ENCODE results near the gene TSSK6.

The TSSK6 gene

GRCh38 chr19:19544954-19545591 lies 29.7 kb upstream of the TSSK6 start:
- no peak for DNase-seq (ENCODE audit: low read depth in 2 of 2)

DNA sequence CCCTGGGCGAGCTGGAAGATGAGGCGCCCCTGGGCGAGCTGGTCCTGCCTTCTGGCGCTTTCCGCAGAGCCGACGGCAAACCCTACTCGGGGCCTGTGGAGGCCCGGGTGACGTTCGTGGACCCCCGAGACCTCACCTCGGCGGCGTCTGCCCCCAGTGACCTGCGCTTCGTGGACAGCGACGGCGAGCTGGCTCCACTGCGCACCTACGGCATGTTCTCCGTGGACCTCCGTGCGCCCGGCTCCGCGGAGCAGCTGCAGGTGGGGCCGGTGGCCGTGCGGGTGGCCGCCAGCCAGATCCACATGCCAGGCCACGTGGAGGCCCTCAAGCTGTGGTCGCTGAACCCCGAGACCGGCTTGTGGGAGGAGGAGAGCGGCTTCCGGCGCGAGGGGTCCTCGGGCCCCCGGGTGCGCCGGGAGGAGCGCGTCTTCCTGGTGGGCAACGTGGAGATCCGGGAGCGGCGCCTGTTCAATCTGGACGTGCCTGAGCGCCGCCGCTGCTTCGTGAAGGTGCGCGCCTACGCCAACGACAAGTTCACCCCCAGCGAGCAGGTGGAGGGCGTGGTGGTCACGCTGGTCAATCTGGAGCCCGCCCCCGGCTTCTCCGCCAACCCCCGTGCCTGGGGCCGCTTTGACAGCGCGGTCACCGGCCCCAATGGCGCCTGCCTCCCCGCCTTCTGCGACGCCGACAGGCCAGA lies 29.1 kb upstream of the TSSK6 start:
- DNase-seq (ENCODE audit: low read depth in 2 of 2): no peak

DNA sequence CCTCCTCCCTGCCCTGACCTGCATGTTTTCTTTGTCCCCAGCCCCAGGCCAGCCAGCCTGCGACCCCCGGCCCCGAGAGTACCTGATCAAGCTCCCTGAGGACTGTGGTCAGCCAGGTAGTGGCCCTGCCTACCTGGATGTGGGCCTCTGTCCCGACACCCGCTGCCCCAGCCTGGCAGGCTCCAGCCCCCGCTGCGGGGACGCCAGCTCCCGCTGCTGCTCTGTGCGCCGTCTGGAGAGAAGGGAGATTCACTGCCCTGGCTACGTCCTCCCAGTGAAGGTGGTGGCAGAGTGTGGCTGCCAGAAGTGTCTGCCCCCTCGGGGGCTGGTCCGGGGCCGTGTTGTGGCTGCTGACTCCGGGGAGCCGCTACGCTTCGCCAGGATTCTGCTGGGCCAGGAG lies 28.3 kb upstream of the TSSK6 start:
- no peak for DNase-seq (ENCODE audit: low read depth in 2 of 2)

- no peak for DNase-seq (ENCODE audit: low read depth in 2 of 2)
These were observed 27.8 kb upstream of the TSSK6 start for GRCh38 chr19:19543101-19543500.

GRCh38 chr19:19542507-19542906 lies 27.2 kb upstream of the TSSK6 start:
- DNase-seq (ENCODE audit: low read depth in 2 of 2): no peak

DNA sequence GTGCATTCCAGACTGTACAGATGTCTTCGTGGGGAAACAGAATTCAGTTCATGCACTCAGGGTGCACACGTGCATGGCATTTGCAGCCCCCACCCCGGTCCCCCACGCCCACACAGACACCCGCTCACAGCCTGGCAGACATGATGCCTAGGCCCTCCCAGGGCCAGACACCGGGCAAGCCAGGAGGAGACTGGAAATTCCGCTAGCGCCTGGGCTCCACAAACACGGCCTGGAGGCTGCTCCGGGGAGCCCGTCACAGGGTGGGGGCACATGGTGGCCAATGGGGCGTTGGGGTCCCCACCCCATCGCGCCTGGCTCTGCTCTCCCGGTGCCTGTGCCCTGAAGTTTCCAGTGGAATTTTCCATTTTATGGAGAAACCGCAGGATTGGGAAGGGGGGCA lies 26.3 kb upstream of the TSSK6 start:
- no peak for DNase-seq (ENCODE audit: low read depth in 2 of 2)

DNA sequence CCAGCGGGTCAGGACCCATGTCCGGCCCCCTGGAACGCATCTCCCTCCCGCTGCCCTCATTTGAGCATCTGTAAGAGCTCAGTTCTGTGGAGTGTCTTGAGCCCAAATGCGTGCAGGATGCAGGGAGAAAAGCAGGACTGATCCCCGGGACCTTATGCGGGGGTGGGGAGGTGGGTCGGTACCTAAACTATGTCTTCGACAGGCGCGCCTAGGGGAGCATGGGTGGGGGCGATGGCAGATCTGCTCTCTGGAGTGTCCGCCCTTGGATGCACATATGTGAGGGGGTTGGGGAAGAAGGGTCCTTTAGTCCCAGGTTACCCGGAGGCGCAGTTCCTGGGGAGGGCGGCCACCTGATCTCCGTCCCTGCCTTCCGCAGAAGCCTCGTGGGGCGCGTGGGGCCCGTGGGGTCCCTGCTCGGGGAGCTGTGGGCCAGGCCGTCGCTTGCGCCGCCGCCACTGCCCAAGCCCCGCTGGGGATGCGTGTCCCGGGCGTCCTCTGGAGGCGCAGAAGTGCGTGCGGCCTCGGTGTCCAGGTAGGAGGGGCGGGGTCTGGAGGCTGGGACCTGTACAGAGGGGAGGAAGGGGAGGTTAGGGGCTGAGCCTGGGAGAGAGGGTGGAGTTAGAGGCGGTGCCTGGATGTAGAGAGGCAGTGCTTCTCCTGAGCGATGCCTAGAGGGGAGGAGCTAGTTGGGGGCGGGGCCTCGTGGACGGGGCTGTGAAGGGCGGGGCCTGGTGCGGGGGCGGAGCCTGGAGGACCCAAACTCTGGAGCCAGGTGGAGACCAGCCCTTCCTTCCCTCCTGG lies 25.6 kb upstream of the TSSK6 start:
- DNase-seq (ENCODE audit: low read depth in 2 of 2): no peak

DNA sequence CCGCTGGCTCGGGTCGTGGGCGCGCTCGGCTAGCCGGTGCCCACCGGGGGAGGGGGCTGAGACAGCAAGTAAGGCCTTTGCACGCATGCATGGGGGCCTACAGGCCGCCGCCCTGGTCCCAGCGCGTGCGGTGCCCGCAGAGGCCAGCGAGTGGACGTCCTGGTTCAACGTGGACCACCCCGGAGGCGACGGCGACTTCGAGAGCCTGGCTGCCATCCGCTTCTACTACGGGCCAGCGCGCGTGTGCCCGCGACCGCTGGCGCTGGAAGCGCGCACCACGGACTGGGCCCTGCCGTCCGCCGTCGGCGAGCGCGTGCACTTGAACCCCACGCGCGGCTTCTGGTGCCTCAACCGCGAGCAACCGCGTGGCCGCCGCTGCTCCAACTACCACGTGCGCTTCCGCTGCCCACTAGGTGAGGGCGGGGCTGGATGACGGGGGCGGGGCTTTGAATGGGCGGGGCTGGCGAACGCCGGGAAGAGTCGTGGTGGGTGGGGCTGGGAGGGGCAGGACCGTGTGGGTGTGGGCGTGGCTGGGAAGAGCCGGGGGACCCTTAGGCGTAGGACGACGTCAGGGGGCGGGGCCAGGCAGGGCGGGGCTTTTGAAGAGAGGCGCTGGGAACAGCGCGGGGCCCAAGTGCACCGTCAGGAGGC lies 24.8 kb upstream of the TSSK6 start:
- peak; percentile 29 to 35 for DNase-seq (ENCODE audit: low read depth in 2 of 2)

DNA sequence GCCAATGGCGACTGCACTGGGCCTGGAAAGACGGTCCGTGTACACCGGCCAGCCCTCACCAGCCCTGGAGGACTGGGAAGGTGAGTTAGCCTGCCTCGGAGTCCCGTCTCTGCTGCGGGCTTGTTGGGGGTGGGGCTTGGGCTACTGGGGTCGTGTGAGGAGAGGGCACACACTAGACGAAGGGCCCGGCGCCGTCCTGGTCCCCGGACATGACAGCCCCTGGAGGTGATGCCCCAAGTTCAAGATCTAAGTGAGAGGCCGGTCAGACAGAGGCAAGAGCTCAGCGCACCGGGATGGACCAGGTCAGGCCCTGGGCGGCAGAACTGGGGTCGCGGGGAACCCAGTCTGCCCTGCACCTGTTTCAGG lies 24.3 kb upstream of the TSSK6 start:
- DNase-seq (ENCODE audit: low read depth in 2 of 2): no peak

DNA sequence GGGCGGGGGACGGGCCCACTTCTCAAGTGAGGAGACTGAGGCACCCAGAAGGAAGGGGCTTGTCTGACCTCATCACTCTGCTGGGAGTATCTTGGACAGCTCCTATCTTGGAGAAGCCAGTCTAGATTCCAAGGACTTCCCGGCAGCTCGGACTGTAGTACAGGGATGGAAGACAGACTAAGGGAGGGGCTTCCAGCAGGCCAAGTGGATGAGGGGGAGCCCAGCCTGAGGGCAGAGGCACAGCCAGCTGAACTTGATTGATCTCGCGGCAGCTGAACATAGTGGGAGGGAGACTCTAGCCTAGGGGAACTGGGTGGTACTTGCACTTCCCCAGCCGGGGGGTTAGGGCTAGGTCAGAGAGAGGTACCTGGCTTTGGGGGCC lies 23.4 kb upstream of the TSSK6 start:
- DNase-seq (ENCODE audit: low read depth in 2 of 2): no peak

DNA sequence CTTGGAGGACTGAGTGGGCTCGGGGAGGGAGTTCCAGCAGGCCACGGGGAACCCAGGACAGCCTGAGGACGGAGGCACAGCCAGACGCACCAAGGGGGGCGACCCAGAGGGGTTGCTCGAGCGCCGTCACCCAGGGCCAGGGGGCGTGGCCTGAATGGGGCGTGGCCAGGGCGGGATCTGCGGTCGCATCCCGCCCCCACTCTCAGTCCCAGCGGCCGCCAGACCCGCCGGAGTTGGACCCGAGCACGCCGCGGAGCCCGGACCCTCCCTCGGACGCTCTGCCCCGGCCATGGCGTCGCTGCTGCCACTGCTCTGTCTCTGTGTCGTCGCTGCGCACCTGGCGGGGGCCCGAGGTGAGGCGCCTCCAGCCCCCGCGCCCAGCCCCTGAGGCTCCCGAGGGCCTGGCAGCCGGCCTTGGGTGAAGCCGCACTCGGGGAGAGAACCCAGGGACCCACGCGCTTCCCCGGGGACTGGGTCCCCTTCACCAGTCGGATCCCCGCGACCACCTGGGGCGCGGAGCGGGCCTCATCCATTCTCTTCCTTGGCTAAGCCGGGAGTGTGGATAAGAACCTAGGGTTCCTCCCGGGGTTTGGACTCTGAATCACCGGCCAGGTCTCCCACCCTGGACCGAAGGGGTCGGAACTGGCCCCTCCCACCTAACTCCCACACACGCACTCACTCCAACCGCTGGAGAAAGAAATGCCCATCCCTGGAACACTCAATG lies 22.9 kb upstream of the TSSK6 start, which contains the start of gene CILP2:
Gene CILP2 (plus strand): TSS at position 205 of the 724 bp plus-strand sequence. CDS start 85 bp downstream, at position 290.
- no peak for DNase-seq (ENCODE audit: low read depth in 2 of 2)

- DNase-seq (ENCODE audit: low read depth in 2 of 2): no peak
These were observed 22.0 kb upstream of the TSSK6 start for GRCh38 chr19:19537075-19538048.

- DNase-seq (ENCODE audit: low read depth in 2 of 2): no peak
These were observed 20.2 kb upstream of the TSSK6 start for GRCh38 chr19:19535311-19536191.

DNA sequence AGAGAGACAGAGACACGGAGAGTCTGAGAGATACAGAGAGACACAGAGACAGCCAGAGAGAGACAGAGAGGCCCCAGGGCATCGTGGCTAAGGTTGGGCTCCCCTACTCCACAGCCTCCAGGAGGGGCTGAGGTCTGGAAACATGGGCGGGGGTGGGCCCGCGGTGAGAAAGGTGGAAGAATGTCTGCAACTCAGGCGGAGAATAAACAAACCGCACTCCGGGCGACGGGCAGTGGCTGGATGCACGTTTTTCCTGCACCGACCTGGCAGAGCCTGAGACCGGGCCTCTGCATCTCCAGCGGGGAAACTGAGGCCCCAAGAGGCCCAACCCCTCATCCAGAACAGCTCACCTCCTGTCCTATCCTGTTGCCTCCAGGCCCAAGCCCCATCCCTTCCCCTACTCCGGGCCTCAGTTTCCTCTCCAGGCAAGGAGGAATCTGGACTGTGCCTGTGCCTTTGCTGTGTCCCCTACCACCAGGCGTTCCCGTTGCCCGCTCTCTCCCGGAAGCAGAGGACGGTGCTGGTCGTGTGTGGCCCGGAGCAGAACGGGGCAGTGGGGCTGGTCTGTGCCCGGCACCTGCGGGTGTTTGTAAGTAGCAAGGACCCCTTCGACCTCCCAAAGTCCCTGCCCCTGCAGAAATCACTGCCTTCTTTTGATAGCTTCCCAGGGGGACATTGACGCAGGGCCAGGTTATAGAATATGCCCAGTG lies 19.4 kb upstream of the TSSK6 start:
- no peak for DNase-seq (ENCODE audit: low read depth in 2 of 2)

DNA sequence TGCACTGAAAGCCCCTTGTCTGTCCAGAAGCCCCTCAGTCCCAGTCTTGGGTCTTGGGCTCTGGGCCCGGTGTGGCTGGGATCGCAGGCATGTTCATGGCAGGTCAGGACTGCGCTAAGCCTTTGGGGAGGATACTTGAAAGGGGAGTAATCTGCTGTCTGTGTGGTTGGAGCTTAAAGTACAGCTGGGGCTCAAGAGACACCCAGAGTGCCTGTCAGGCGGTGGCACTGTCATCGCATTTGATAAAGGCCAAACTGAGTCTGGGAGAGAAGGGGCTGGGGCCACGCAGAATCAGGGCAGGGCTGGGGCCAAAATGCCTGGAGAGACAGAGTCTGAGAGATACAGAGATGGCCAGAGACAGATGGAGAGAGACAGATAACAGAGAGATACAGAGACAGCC lies 18.5 kb upstream of the TSSK6 start:
- DNase-seq (ENCODE audit: low read depth in 2 of 2): no peak

GRCh38 chr19:19532806-19533701 lies 17.7 kb upstream of the TSSK6 start:
- no peak for DNase-seq (ENCODE audit: low read depth in 2 of 2)

- peak; percentile 27 to 34 for DNase-seq (ENCODE audit: low read depth in 2 of 2)
These were observed 16.8 kb upstream of the TSSK6 start for GRCh38 chr19:19531951-19532805.

Data from fibroblast of skin of left quadriceps (primary cell).